Fibroblast of lung (primary cell): Measurements from ENCODE around the gene IGIP. TPM values are rescaled to one million over a fixed set of nuclear protein-coding genes. Genes with fewer than 3 reads are reported as not detected.
A peak's percentile ranks its signal among the peaks of the same experiment; 100 is the strongest.

Experiments
- DNase-seq, 2 donors: peaks; one replicate each; pipeline versions ENCODE4 v3.0.0 to v3.0.0-alpha.2; 2010; ENCODE audit warnings: low read depth in 2 of 2
- H2AFZ ChIP-seq: 2 replicates; pipeline ENCODE4 v1.5.1; 2012; ENCODE audit warnings: low read length, control low read depth, inconsistent platforms
- H3K27ac ChIP-seq: 2 replicates; pipeline ENCODE4 v1.5.1; 2011; ENCODE audit warnings: low read length, control low read depth; ENCODE audit not compliant: insufficient read depth
- H3K27me3 ChIP-seq: 2 replicates; pipeline ENCODE4 v1.5.1; 2011; ENCODE audit warnings: mild to moderate bottlenecking, low read length; ENCODE audit not compliant: control insufficient read depth, insufficient read depth
- H3K36me3 ChIP-seq: 2 replicates; pipeline ENCODE4 v1.5.1; 2011; ENCODE audit warnings: low read length; ENCODE audit not compliant: control insufficient read depth, insufficient read depth
- H3K4me1 ChIP-seq: 2 replicates; pipeline ENCODE4 v1.5.1; 2011; ENCODE audit warnings: low read length; ENCODE audit not compliant: control insufficient read depth, insufficient read depth; ENCODE audit errors: extremely low read depth
- H3K4me2 ChIP-seq: 2 replicates; pipeline ENCODE4 v1.5.1; 2011; ENCODE audit warnings: low read length, control low read depth; ENCODE audit not compliant: insufficient read depth; ENCODE audit errors: extremely low read depth
- H3K4me3 ChIP-seq, 4 experiments: fragments of 200-600 bp in 1 of 4; sonication (generic) in 1 of 4; replicated peaks in 1 of 4; 2 replicates each; pipeline ENCODE4 v1.5.1; 2011 to 2016; ENCODE audit warnings: low read length in 4 of 4, low read depth in 3 of 4, mild to moderate bottlenecking in 3 of 4, control low read depth in 2 of 4, inconsistent platforms in 1 of 4, mixed read lengths in 1 of 4; ENCODE audit not compliant: insufficient read depth in 1 of 4; ENCODE audit errors: control extremely low read depth in 1 of 4
- H3K79me2 ChIP-seq: 2 replicates; pipeline ENCODE4 v1.5.1; 2012; ENCODE audit warnings: mild to moderate bottlenecking, low read length, inconsistent platforms; ENCODE audit not compliant: control insufficient read depth, insufficient read depth
- H3K9ac ChIP-seq: 2 replicates; pipeline ENCODE4 v1.5.1; 2011; ENCODE audit warnings: mild to moderate bottlenecking, low read length, control low read depth; ENCODE audit not compliant: insufficient read depth
- H3K9me3 ChIP-seq: 2 replicates; pipeline ENCODE4 v1.5.1; 2012; ENCODE audit warnings: low read depth, low read length; ENCODE audit not compliant: control insufficient read depth, insufficient read depth
- H4K20me1 ChIP-seq: 2 replicates; pipeline ENCODE4 v1.5.1; 2011; ENCODE audit warnings: low read length; ENCODE audit not compliant: control insufficient read depth, insufficient read depth; ENCODE audit errors: extremely low read depth
- CTCF ChIP-seq, 2 donors: IDR thresholded peaks in 1 of 2; conservative IDR thresholded peaks in 1 of 2; 1 replicate in 1 of 2; 2 replicates in 1 of 2; pipeline ENCODE4 v1.5.1; 2011 to 2012; ENCODE audit warnings: low read length in 2 of 2, control low read depth in 1 of 2, inconsistent platforms in 1 of 2, low read depth in 1 of 2, mild to moderate bottlenecking in 1 of 2
- EZH2 ChIP-seq: IDR thresholded peaks from 2 replicates; pipeline ENCODE4 v1.5.1; 2012; ENCODE audit warnings: low read length, control low read depth, mild to moderate bottlenecking; ENCODE audit errors: missing control alignments
- polyA plus RNA-seq, 2 donors: library from polyadenylated mRNA; depleted of rRNA in 1 of 2; stranded (reverse) in 1 of 2; unstranded in 1 of 2; fragments of >200 nt; gene quantifications; 2 replicates each; pipeline ENCODE4 v1.2.1, GENCODE V29; 2011 to 2012; ENCODE audit warnings: missing spikeins in 1 of 2
- total RNA-seq: library from RNA; depleted of rRNA; stranded (reverse); fragments of >200 nt; gene quantifications from 2 replicates; pipeline ENCODE4 v1.2.1, GENCODE V29; 2014

Gene IGIP
- total and polyA plus RNA-seq, 2 donors (not counting 1 experiment from before 2014, with no cell fraction given): 3.8 to 11.7 TPM

GRCh38 chr5:140148508-140148907 lies 22.8 kb downstream of the IGIP start:
- H3K36me3 ChIP-seq: no peaks in the 10 kb centered on the region
- no peak overlapping the region for H3K4me2 ChIP-seq
- TF ChIP-seq CTCF (conservative IDR thresholded peaks at IDR 0.05 in 1 of 2, IDR thresholded peaks at IDR 0.05 in 1 of 2; ENCODE audit: low read depth in 1 of 2, low read length in 2 of 2): peak in 1 of 2 donors; percentile 15
- no peak for TF ChIP-seq EZH2
- no peak overlapping the region for H3K9ac ChIP-seq
- no peaks in the 10 kb centered on the region for H3K79me2 ChIP-seq
- H3K27ac ChIP-seq: no peak overlapping the region
- H3K4me1 ChIP-seq: no peaks in the 10 kb centered on the region
- no peak overlapping the region for H2AFZ ChIP-seq
- H3K4me3 ChIP-seq: no peak overlapping the region
- no peaks in the 10 kb centered on the region for H3K27me3 ChIP-seq
- DNase-seq: peak in 1 of 2 donors; percentile 14
- H3K9me3 ChIP-seq: no peaks in the 10 kb centered on the region
- H4K20me1 ChIP-seq: no peaks in the 10 kb centered on the region

GRCh38 chr5:140150201-140150600 lies 24.5 kb downstream of the IGIP start:
- H3K4me3 ChIP-seq: no peak overlapping the region
- no peak for DNase-seq
- TF ChIP-seq EZH2 (no peak), CTCF (conservative IDR thresholded peaks at IDR 0.05 in 1 of 2, IDR thresholded peaks at IDR 0.05 in 1 of 2; ENCODE audit: low read depth in 1 of 2, low read length in 2 of 2) (no peak)
- no peak overlapping the region for H2AFZ ChIP-seq
- H4K20me1 ChIP-seq: no peaks in the 10 kb centered on the region
- no peaks in the 10 kb centered on the region for H3K4me1 ChIP-seq
- H3K27me3 ChIP-seq: no peaks in the 10 kb centered on the region
- no peaks in the 10 kb centered on the region for H3K79me2 ChIP-seq
- H3K27ac ChIP-seq: no peak overlapping the region
- no peaks in the 10 kb centered on the region for H3K36me3 ChIP-seq
- H3K9me3 ChIP-seq: no peaks in the 10 kb centered on the region
- H3K4me2 ChIP-seq: no peak overlapping the region
- no peak overlapping the region for H3K9ac ChIP-seq

- no peak for DNase-seq
These were observed 25.6 kb downstream of the IGIP start for GRCh38 chr5:140151144-140152021.

More at GRCh38 chr5:140151144-140152021, 25.6 kb downstream of the IGIP start:
- H4K20me1 ChIP-seq: no peaks in the 10 kb centered on the region
- H3K79me2 ChIP-seq: no peaks in the 10 kb centered on the region
- H3K4me1 ChIP-seq: no peaks in the 10 kb centered on the region
- no peaks in the 10 kb centered on the region for H3K36me3 ChIP-seq
- H3K9ac ChIP-seq: no peak overlapping the region
- TF ChIP-seq EZH2 (no peak), CTCF (conservative IDR thresholded peaks at IDR 0.05 in 1 of 2, IDR thresholded peaks at IDR 0.05 in 1 of 2; ENCODE audit: low read depth in 1 of 2, low read length in 2 of 2) (no peak)
- H3K27ac ChIP-seq: no peak overlapping the region
- H3K27me3 ChIP-seq: no peaks in the 10 kb centered on the region
- no peak overlapping the region for H3K4me2 ChIP-seq
- no peaks in the 10 kb centered on the region for H3K9me3 ChIP-seq
- no peak overlapping the region for H3K4me3 ChIP-seq
- H2AFZ ChIP-seq: no peak overlapping the region
